ENCODE measurements around the gene DENND2A. TPM values are rescaled to one million over a fixed set of nuclear protein-coding genes. Genes with fewer than 3 reads are reported as not detected.

Gene DENND2A
- total and polyA plus RNA-seq, 2 experiments from 2014 or later, result 6.7 to 8.4 TPM

GRCh38 chr7:140643416-140643815, 2.8 kb upstream of the DENND2A start:
- 94% methylated on average over 5 of the region's 5 CpGs for whole genome bisulfite sequencing (ENCODE audit: low lambda C conversion rate, missing lambda C conversion rate)

DNA sequence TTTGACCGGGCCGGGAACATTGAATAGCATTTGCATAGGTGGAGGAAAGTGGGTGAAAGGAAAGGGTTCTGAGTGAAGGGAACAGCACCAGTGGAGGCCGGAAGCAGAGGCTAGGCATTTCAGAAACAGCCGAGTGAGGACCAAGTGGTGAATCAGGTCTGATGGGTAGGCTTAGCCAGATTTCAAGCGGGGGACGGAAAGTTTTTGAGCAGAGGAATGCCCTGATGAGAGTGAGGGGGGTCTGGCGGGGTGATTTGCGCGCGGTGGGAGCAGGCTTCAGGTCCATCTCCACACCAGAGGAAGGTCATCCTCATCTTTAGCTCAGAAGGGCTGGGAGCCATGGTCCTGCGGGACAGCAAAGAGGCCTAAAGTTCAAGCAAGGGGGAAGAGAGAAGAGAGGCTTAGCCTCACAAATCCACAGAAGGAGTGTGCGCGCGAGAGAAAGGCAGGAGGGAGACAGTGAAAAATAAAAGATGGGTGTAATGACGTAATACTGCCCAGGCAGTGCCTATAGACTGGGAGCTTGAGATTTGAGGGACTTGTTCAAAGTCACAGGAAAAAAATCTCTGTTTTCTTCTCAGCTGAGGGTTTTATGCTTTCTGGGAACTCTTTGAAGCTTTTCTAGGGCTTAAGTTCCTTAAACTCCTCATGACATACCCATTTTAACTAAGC, 1.0 kb upstream of the DENND2A start:
- Histone ChIP-seq H3K4me2 (peak overlapping the region; percentile 96), H3K4me3 (no peak overlapping the region)
- TF ChIP-seq EZH2phosphoT487 (IDR thresholded peaks at IDR 0.05; ENCODE audit: low read depth, severe bottlenecking, unreplicated experiment) (no peak), CTCF (IDR thresholded peaks at IDR 0.05; ENCODE audit: poor library complexity) (no peak), EZH2 (IDR thresholded peaks at IDR 0.05; ENCODE audit: borderline replicate concordance) (no peak)

More at GRCh38 chr7:140643416-140643815, 2.8 kb upstream of the DENND2A start:
- TF ChIP-seq EZH2phosphoT487 (IDR thresholded peaks at IDR 0.05; ENCODE audit: low read depth, severe bottlenecking, unreplicated experiment) (no peak), CTCF (IDR thresholded peaks at IDR 0.05; ENCODE audit: poor library complexity) (no peak), EZH2 (IDR thresholded peaks at IDR 0.05; ENCODE audit: borderline replicate concordance) (no peak)
- Histone ChIP-seq H3K79me2 (no peaks in the 10 kb centered on the region), H3K27ac (no peak overlapping the region), H2AFZ (no peak overlapping the region), H3K9me3 (ENCODE audit: low read depth) (no peaks in the 10 kb centered on the region), H3K9me2 (replicated peaks; ENCODE audit: insufficient read depth) (no peaks in the 10 kb centered on the region), H3K4me1 (ENCODE audit: insufficient read depth) (peaks cover 18% of the 10 kb centered on the region), H3K4me2 (no peak overlapping the region), H3K4me3 (no peak overlapping the region), H3K36me3 (replicated peaks; ENCODE audit: insufficient read depth, low read depth) (no peaks in the 10 kb centered on the region), H3K27me3 (peaks cover 6% of the 10 kb centered on the region), H4K20me1 (ENCODE audit: insufficient read depth, poor library complexity, severe bottlenecking) (no peaks in the 10 kb centered on the region)
- DNase-seq (ENCODE audit: low spot score), result no peak

GRCh38 chr7:140640060-140640637, 464 bp downstream of the DENND2A start:
- Histone ChIP-seq H3K27ac (peak overlapping the region; percentile 72), H3K9me2 (replicated peaks; ENCODE audit: insufficient read depth) (no peaks in the 10 kb centered on the region), H3K9me3 (ENCODE audit: low read depth) (no peaks in the 10 kb centered on the region), H4K20me1 (ENCODE audit: insufficient read depth, poor library complexity, severe bottlenecking) (no peaks in the 10 kb centered on the region), H3K4me1 (ENCODE audit: insufficient read depth) (peaks cover 31% of the 10 kb centered on the region), H2AFZ (peak overlapping the region; percentile 87), H3K4me3 (peak overlapping the region; percentile 87), H3K79me2 (peaks cover 11% of the 10 kb centered on the region), H3K36me3 (replicated peaks; ENCODE audit: insufficient read depth, low read depth) (no peaks in the 10 kb centered on the region), H3K4me2 (peak overlapping the region; percentile 99), H3K27me3 (peaks cover 6% of the 10 kb centered on the region)
- TF ChIP-seq EZH2phosphoT487 (IDR thresholded peaks at IDR 0.05; ENCODE audit: low read depth, severe bottlenecking, unreplicated experiment) (no peak), CTCF (IDR thresholded peaks at IDR 0.05; ENCODE audit: poor library complexity) (no peak), EZH2 (IDR thresholded peaks at IDR 0.05; ENCODE audit: borderline replicate concordance) (no peak)
- DNase-seq (ENCODE audit: low spot score), result peak; percentile 68
- WGBS (ENCODE audit: low lambda C conversion rate, missing lambda C conversion rate), result 0% methylated on average over 21 of the region's 74 CpGs

More for the DNA sequence above, 1.0 kb upstream of the DENND2A start:
- H3K27ac ChIP-seq, result peak overlapping the region; percentile 88
- H3K79me2 ChIP-seq, result peaks cover 7% of the 10 kb centered on the region
- no peak for DNase-seq (ENCODE audit: low spot score)
- peaks cover 24% of the 10 kb centered on the region for H3K4me1 ChIP-seq (ENCODE audit: insufficient read depth)
- H3K36me3 ChIP-seq (replicated peaks; ENCODE audit: insufficient read depth, low read depth), result no peaks in the 10 kb centered on the region
- H4K20me1 ChIP-seq (ENCODE audit: insufficient read depth, poor library complexity, severe bottlenecking), result no peaks in the 10 kb centered on the region
- H3K27me3 ChIP-seq, result peaks cover 6% of the 10 kb centered on the region
- WGBS (ENCODE audit: low lambda C conversion rate, missing lambda C conversion rate), result 51% methylated on average over 15 of the region's 15 CpGs
- peak overlapping the region; percentile 84 for H2AFZ ChIP-seq
- no peaks in the 10 kb centered on the region for H3K9me2 ChIP-seq (replicated peaks; ENCODE audit: insufficient read depth)
- H3K9me3 ChIP-seq (ENCODE audit: low read depth), result no peaks in the 10 kb centered on the region

All from hepatocyte (in vitro differentiated cells).